WTC11 (cell line): ENCODE data around the gene SMO. TPM values are rescaled to one million over a fixed set of nuclear protein-coding genes. Genes with fewer than 3 reads are reported as not detected.

Experiments
- ATF1 ChIP-seq: sonication (generic); formaldehyde crosslinking; IDR thresholded peaks from 2 replicates; pipeline ENCODE4 v1.8.1; 2023; ENCODE audit warnings: mild to moderate bottlenecking, moderate library complexity, missing genetic modification reagents
- CBFB ChIP-seq: sonication (generic); formaldehyde crosslinking; IDR thresholded peaks from 2 replicates; pipeline ENCODE4 v1.8.1; 2022; ENCODE audit warnings: mild to moderate bottlenecking, low read depth, missing genetic modification reagents
- CREB1 ChIP-seq: sonication (generic); formaldehyde crosslinking; IDR thresholded peaks from 2 replicates; pipeline ENCODE4 v1.8.0; 2023; ENCODE audit warnings: mild to moderate bottlenecking, missing genetic modification reagents
- ERG ChIP-seq: fragments of 250-450 bp; sonication (Bioruptor Pico); IDR thresholded peaks from 2 replicates; pipeline ENCODE4 v1.8.0; 2021; ENCODE audit warnings: mild to moderate bottlenecking
- ETV6 ChIP-seq: sonication (generic); formaldehyde crosslinking; IDR thresholded peaks from 2 replicates; pipeline ENCODE4 v1.8.1; 2022; ENCODE audit warnings: mild to moderate bottlenecking, missing genetic modification reagents
- GTF2I ChIP-seq: fragments of 250-450 bp; sonication (Bioruptor Pico); conservative IDR thresholded peaks from 2 replicates; pipeline ENCODE4 v1.4.0; 2021; ENCODE audit warnings: mild to moderate bottlenecking
- HMGA2 ChIP-seq: fragments of 250-450 bp; sonication (Bioruptor Pico); IDR thresholded peaks from 2 replicates; pipeline ENCODE4 v1.4.0; 2021; ENCODE audit warnings: mild to moderate bottlenecking, moderate library complexity
- JUN ChIP-seq: sonication (generic); formaldehyde crosslinking; IDR thresholded peaks from 2 replicates; pipeline ENCODE4 v1.8.0; 2023; ENCODE audit warnings: mild to moderate bottlenecking, missing genetic modification reagents
- NR1H2 ChIP-seq: sonication (generic); formaldehyde crosslinking; IDR thresholded peaks from 2 replicates; pipeline ENCODE4 v1.9.0; 2021; ENCODE audit warnings: mild to moderate bottlenecking, moderate library complexity, missing genetic modification reagents
- PRDM15 ChIP-seq: sonication (generic); formaldehyde crosslinking; IDR thresholded peaks from 2 replicates; pipeline ENCODE4 v1.8.0; 2022; ENCODE audit warnings: missing genetic modification reagents
- PREB ChIP-seq: sonication (generic); formaldehyde crosslinking; IDR thresholded peaks from 2 replicates; pipeline ENCODE4 v1.8.1; 2022; ENCODE audit warnings: mild to moderate bottlenecking, missing genetic modification reagents, moderate library complexity, borderline replicate concordance
- RELA ChIP-seq: sonication (generic); formaldehyde crosslinking; IDR thresholded peaks from 2 replicates; pipeline ENCODE4 v1.8.1; 2022; ENCODE audit warnings: missing genetic modification reagents, mild to moderate bottlenecking, borderline replicate concordance
- SMAD3 ChIP-seq: sonication (generic); formaldehyde crosslinking; IDR thresholded peaks from 2 replicates; pipeline ENCODE4 v1.8.0; 2022; ENCODE audit warnings: missing genetic modification reagents, mild to moderate bottlenecking, borderline replicate concordance
- SP1 ChIP-seq: sonication (generic); formaldehyde crosslinking; conservative IDR thresholded peaks from 2 replicates; pipeline ENCODE4 v1.8.1; 2022; ENCODE audit warnings: missing genetic modification reagents
- TEAD1 ChIP-seq: sonication (generic); formaldehyde crosslinking; IDR thresholded peaks from 2 replicates; pipeline ENCODE4 v1.8.0; 2022; ENCODE audit warnings: mild to moderate bottlenecking, missing genetic modification reagents
- ZNF219 ChIP-seq: sonication (generic); formaldehyde crosslinking; IDR thresholded peaks from 2 replicates; pipeline ENCODE4 v1.8.0; 2023; ENCODE audit warnings: missing genetic modification reagents, mild to moderate bottlenecking, borderline replicate concordance
- ZNF232 ChIP-seq: sonication (generic); formaldehyde crosslinking; IDR thresholded peaks from 2 replicates; pipeline ENCODE4 v1.8.0; 2022; ENCODE audit warnings: mild to moderate bottlenecking, missing genetic modification reagents
- ZNF512 ChIP-seq: sonication (generic); formaldehyde crosslinking; IDR thresholded peaks from 2 replicates; pipeline ENCODE4 v1.8.1; 2022; ENCODE audit warnings: missing genetic modification reagents, borderline replicate concordance
- ZNF671 ChIP-seq: fragments of 250-450 bp; sonication (Bioruptor Pico); IDR thresholded peaks from 2 replicates; pipeline ENCODE4 v1.8.0; 2021; ENCODE audit warnings: mild to moderate bottlenecking
- total RNA-seq: library from RNA; stranded (reverse); gene quantifications from 3 replicates; pipeline ENCODE4 v1.2.3, GENCODE V29; 2021
- TF ChIP-seq, protein P1 (sequence below): fragments of 250-450 bp; sonication (Bioruptor Pico); IDR thresholded peaks from 2 replicates; pipeline ENCODE4 v2.1.2; 2022; ENCODE audit warnings: mild to moderate bottlenecking, moderate library complexity
- TF ChIP-seq, protein P2 (sequence below): sonication (generic); formaldehyde crosslinking; IDR thresholded peaks from 2 replicates; pipeline ENCODE4 v1.8.1; 2023; ENCODE audit warnings: mild to moderate bottlenecking, missing genetic modification reagents, moderate library complexity
- TF ChIP-seq, protein P3 (sequence below): sonication (generic); formaldehyde crosslinking; IDR thresholded peaks from 2 replicates; pipeline ENCODE4 v1.8.0; 2023; ENCODE audit warnings: missing genetic modification reagents
- TF ChIP-seq, protein P4 (sequence below): sonication (generic); formaldehyde crosslinking; IDR thresholded peaks from 2 replicates; pipeline ENCODE4 v1.8.1; 2022; ENCODE audit warnings: low read depth, missing genetic modification reagents, borderline replicate concordance

The SMO gene
- total RNA-seq, 1 experiment from 2014 or later, result 56.9 TPM

DNA sequence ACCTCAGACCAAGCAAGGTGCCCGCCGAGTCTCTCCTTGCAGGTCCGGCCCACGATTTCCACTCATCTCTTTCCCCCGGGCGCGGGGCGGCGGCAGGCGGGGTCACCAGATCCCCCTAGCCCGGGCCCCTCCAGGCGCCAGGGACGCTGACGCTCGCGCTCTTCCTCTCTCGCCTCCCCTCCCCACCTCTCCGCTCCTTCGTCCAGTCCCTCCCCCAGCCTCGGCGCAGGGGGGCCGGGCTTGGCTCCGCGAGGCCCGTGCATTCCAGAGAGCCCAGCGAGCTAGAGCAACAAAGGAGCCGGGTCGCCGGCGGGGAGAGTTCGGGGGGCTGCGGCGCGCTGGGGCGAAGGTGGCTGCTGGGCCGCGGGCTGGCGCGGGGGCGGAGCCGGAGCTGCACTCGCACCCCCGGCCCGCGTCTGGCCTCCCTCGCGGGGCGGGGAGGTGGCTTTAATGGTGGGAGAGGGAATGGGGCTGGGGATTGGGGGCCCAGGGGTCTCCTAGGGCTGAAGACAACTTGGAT, at the start of gene SMO (continued):
- TF ChIP-seq ZNF512, result no peak
- peak; percentile 92 for TF ChIP-seq PRDM15 (CRISPR knock-in tag)
- 0 out of 2 replicates have a peak, but pooled peaks have one; percentile 61 for TF ChIP-seq CREB1
- peak; percentile 51; the same call in 1 of the 2 replicates for TF ChIP-seq SMAD3 (CRISPR knock-in tag)
- TF ChIP-seq CBFB (CRISPR knock-in tag), result no peak
- no peak for TF ChIP-seq NR1H2 (CRISPR knock-in tag)
- TF ChIP-seq, protein P1, sequence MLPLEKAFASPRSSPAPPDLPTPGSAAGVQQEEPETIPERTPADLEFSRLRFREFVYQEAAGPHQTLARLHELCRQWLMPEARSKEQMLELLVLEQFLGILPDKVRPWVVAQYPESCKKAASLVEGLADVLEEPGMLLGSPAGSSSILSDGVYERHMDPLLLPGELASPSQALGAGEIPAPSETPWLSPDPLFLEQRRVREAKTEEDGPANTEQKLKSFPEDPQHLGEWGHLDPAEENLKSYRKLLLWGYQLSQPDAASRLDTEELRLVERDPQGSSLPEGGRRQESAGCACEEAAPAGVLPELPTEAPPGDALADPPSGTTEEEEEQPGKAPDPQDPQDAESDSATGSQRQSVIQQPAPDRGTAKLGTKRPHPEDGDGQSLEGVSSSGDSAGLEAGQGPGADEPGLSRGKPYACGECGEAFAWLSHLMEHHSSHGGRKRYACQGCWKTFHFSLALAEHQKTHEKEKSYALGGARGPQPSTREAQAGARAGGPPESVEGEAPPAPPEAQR (CRISPR knock-in tag), result no peak
- no peak for TF ChIP-seq PREB
- TF ChIP-seq JUN (CRISPR knock-in tag), result no peak
- no peak for TF ChIP-seq RELA
- TF ChIP-seq HMGA2 (CRISPR knock-in tag), result no peak
- no peak for TF ChIP-seq GTF2I (CRISPR knock-in tag)
- 0 out of 2 replicates have a peak, but pooled peaks have one; percentile 74 for TF ChIP-seq ZNF232 (CRISPR knock-in tag)
- TF ChIP-seq, protein P2, sequence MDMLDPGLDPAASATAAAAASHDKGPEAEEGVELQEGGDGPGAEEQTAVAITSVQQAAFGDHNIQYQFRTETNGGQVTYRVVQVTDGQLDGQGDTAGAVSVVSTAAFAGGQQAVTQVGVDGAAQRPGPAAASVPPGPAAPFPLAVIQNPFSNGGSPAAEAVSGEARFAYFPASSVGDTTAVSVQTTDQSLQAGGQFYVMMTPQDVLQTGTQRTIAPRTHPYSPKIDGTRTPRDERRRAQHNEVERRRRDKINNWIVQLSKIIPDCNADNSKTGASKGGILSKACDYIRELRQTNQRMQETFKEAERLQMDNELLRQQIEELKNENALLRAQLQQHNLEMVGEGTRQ (CRISPR knock-in tag), result no peak
- peak; percentile 23; the same call in 1 of the 2 replicates for TF ChIP-seq ETV6 (CRISPR knock-in tag)
- TF ChIP-seq, protein P3, sequence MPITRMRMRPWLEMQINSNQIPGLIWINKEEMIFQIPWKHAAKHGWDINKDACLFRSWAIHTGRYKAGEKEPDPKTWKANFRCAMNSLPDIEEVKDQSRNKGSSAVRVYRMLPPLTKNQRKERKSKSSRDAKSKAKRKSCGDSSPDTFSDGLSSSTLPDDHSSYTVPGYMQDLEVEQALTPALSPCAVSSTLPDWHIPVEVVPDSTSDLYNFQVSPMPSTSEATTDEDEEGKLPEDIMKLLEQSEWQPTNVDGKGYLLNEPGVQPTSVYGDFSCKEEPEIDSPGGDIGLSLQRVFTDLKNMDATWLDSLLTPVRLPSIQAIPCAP, result no peak; the same call in 1 of the 2 replicates
- TF ChIP-seq ZNF671 (CRISPR knock-in tag), result no peak
- TF ChIP-seq, protein P4, sequence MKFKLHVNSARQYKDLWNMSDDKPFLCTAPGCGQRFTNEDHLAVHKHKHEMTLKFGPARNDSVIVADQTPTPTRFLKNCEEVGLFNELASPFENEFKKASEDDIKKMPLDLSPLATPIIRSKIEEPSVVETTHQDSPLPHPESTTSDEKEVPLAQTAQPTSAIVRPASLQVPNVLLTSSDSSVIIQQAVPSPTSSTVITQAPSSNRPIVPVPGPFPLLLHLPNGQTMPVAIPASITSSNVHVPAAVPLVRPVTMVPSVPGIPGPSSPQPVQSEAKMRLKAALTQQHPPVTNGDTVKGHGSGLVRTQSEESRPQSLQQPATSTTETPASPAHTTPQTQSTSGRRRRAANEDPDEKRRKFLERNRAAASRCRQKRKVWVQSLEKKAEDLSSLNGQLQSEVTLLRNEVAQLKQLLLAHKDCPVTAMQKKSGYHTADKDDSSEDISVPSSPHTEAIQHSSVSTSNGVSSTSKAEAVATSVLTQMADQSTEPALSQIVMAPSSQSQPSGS (CRISPR knock-in tag), result no peak
- TF ChIP-seq ERG (CRISPR knock-in tag), result no peak
- no peak for TF ChIP-seq ZNF219 (CRISPR knock-in tag)
- no peak for TF ChIP-seq ATF1 (CRISPR knock-in tag)
- TF ChIP-seq TEAD1 (CRISPR knock-in tag), result peak; percentile 89
- TF ChIP-seq SP1 (CRISPR knock-in tag), result peak; percentile 92
